HEK293T (cell line): Measurements from ENCODE around the gene AOC1.

Experiments
- CTCF ChIA-PET: fragments of 350-600 bp; formaldehyde crosslinking; extraction: SDS; loops from one replicate; lab custom pipeline; 2021; ENCODE audit warnings: antibody characterized with exemption, inconsistent platforms; lab: Yijun Ruan, JAX
- POLR2A ChIA-PET: fragments of 350-600 bp; formaldehyde crosslinking; extraction: SDS; loops from one replicate; lab custom pipeline; 2020; ENCODE audit warnings: antibody characterized with exemption, inconsistent platforms; lab: Yijun Ruan, JAX
- DNase-seq: peaks from one replicate; pipeline ENCODE4 v3.0.0; 2012; ENCODE audit warnings: mixed read lengths; ENCODE audit errors: extremely low spot score
- ARNT ChIP-seq: fragments of 450-650 bp; IDR thresholded peaks from 2 replicates; pipeline ENCODE4 v1.6.1; 2017; ENCODE audit warnings: mild to moderate bottlenecking
- BHLHE40 ChIP-seq: fragments of 450-650 bp; IDR thresholded peaks from 2 replicates; pipeline ENCODE4 v1.6.1; 2016; ENCODE audit warnings: mild to moderate bottlenecking, moderate library complexity, borderline replicate concordance
- CTBP1 ChIP-seq: fragments of 450-650 bp; IDR thresholded peaks from 2 replicates; pipeline ENCODE4 v1.6.1; 2016; ENCODE audit warnings: borderline replicate concordance
- ELF4 ChIP-seq: fragments of 450-650 bp; IDR thresholded peaks from 2 replicates; pipeline ENCODE4 v1.6.1; 2017; ENCODE audit warnings: antibody characterized with exemption
- FOXA1 ChIP-seq: fragments of 450-650 bp; IDR thresholded peaks from 2 replicates; pipeline ENCODE4 v1.6.1; 2016; ENCODE audit warnings: mild to moderate bottlenecking
- FOXK2 ChIP-seq: fragments of 450-650 bp; IDR thresholded peaks from 2 replicates; pipeline ENCODE4 v1.6.1; 2016; ENCODE audit warnings: mild to moderate bottlenecking
- FOXM1 ChIP-seq: fragments of 450-650 bp; IDR thresholded peaks from 2 replicates; pipeline ENCODE4 v1.6.1; 2017; ENCODE audit warnings: mild to moderate bottlenecking, borderline replicate concordance
- HDGF ChIP-seq: fragments of 450-650 bp; IDR thresholded peaks from 2 replicates; pipeline ENCODE4 v1.6.1; 2017; ENCODE audit warnings: antibody characterized with exemption, borderline replicate concordance
- L3MBTL2 ChIP-seq: fragments of 450-650 bp; conservative IDR thresholded peaks from 2 replicates; pipeline ENCODE4 v1.6.1; 2016; ENCODE audit warnings: mild to moderate bottlenecking
- LEF1 ChIP-seq: fragments of 450-650 bp; IDR thresholded peaks from 2 replicates; pipeline ENCODE4 v1.6.1; 2017; ENCODE audit warnings: mild to moderate bottlenecking, borderline replicate concordance
- NFRKB ChIP-seq: fragments of 450-650 bp; IDR thresholded peaks from 2 replicates; pipeline ENCODE4 v1.6.1; 2016; ENCODE audit warnings: mild to moderate bottlenecking, moderate library complexity
- PKNOX1 ChIP-seq: fragments of 450-650 bp; IDR thresholded peaks from 2 replicates; pipeline ENCODE4 v1.6.1; 2016
- SP1 ChIP-seq: fragments of 450-650 bp; IDR thresholded peaks from 2 replicates; pipeline ENCODE4 v1.6.1; 2017
- SUZ12 ChIP-seq: fragments of 450-650 bp; IDR thresholded peaks from 2 replicates; pipeline ENCODE4 v1.6.1; 2016; ENCODE audit warnings: mild to moderate bottlenecking
- TARDBP ChIP-seq: fragments of 450-650 bp; IDR thresholded peaks from 2 replicates; pipeline ENCODE4 v1.6.1; 2016
- ZNF384 ChIP-seq: fragments of 450-650 bp; IDR thresholded peaks from 2 replicates; pipeline ENCODE4 v1.6.1; 2016

AOC1 gene

GRCh38 chr7:150845421-150845861 is 6.9 kb upstream of the AOC1 start:
- ChIA-PET POLR2A (no interaction called here), CTCF (no interaction called here)
- TF ChIP-seq FOXM1 = no peak
- no peak for TF ChIP-seq CTBP1
- TF ChIP-seq LEF1 = no peak
- TF ChIP-seq ZNF384 = no peak
- no peak for TF ChIP-seq L3MBTL2
- no peak for TF ChIP-seq BHLHE40
- TF ChIP-seq SUZ12 = no peak
- no peak for TF ChIP-seq NFRKB
- TF ChIP-seq SP1 = no peak
- no peak for TF ChIP-seq PKNOX1
- TF ChIP-seq ELF4 = no peak
- TF ChIP-seq HDGF = no peak
- TF ChIP-seq ARNT = no peak
- TF ChIP-seq FOXA1 = no peak
- no peak for TF ChIP-seq TARDBP
- no peak for TF ChIP-seq FOXK2
- no peak for DNase-seq

GRCh38 chr7:150846291-150847115 is 5.8 kb upstream of the AOC1 start:
- TF ChIP-seq LEF1 = no peak
- no peak for TF ChIP-seq SUZ12
- TF ChIP-seq HDGF = no peak
- TF ChIP-seq FOXM1 = no peak
- no peak for TF ChIP-seq TARDBP
- TF ChIP-seq CTBP1 = no peak
- TF ChIP-seq NFRKB = no peak
- TF ChIP-seq FOXA1 = no peak
- no peak for TF ChIP-seq FOXK2
- TF ChIP-seq ELF4 = no peak
- TF ChIP-seq ZNF384 = no peak
- no peak for TF ChIP-seq L3MBTL2
- POLR2A ChIA-PET = interaction anchor here (0.6 to 1.5 kb wide), 2 partner anchors 15 to 469 kb away, joined by 3 to 4 read pairs; no protein-coding TSS in a partner anchor
- no peak for DNase-seq
- CTCF ChIA-PET = interaction anchor here (1.2 kb wide), 1 partner anchor 28 kb away, joined by 3 read pairs; no protein-coding TSS in a partner anchor

- TF ChIP-seq BHLHE40 (no peak), FOXM1 (no peak), L3MBTL2 (no peak), FOXA1 (no peak), NFRKB (no peak), TARDBP (no peak), PKNOX1 (no peak), CTBP1 (no peak), LEF1 (no peak), FOXK2 (no peak), ELF4 (no peak), HDGF (no peak), ARNT (no peak), ZNF384 (no peak), SUZ12 (no peak)
- POLR2A ChIA-PET = interaction anchor here (0.6 to 1.5 kb wide), 2 partner anchors 16 to 470 kb away, joined by 3 to 4 read pairs; no protein-coding TSS in a partner anchor
- CTCF ChIA-PET = interaction anchor here (1.2 kb wide), 1 partner anchor 29 kb away, joined by 3 read pairs; no protein-coding TSS in a partner anchor
These were observed 4.8 kb upstream of the AOC1 start for GRCh38 chr7:150847536-150847935.

GRCh38 chr7:150848111-150848510 is 4.2 kb upstream of the AOC1 start:
- ChIA-PET CTCF (no interaction called here), POLR2A (interaction anchor here (1.5 kb wide), 1 partner anchor 16 kb away, joined by 4 read pairs; no protein-coding TSS in a partner anchor)
- no peak for TF ChIP-seq FOXM1
- no peak for TF ChIP-seq LEF1
- no peak for TF ChIP-seq CTBP1
- no peak for TF ChIP-seq TARDBP
- TF ChIP-seq FOXA1 = no peak
- no peak for TF ChIP-seq ARNT
- TF ChIP-seq HDGF = no peak
- no peak for TF ChIP-seq PKNOX1
- TF ChIP-seq FOXK2 = no peak
- TF ChIP-seq BHLHE40 = no peak
- no peak for TF ChIP-seq SP1
- TF ChIP-seq ZNF384 = no peak
- TF ChIP-seq NFRKB = no peak
- no peak for TF ChIP-seq SUZ12
- no peak for TF ChIP-seq L3MBTL2
- TF ChIP-seq ELF4 = no peak
- no peak for DNase-seq

More at GRCh38 chr7:150847536-150847935, 4.8 kb upstream of the AOC1 start:
- DNase-seq = no peak

- POLR2A ChIA-PET = no interaction called here
- TF ChIP-seq CTBP1 (no peak), ZNF384 (no peak), FOXM1 (no peak), ELF4 (no peak), FOXK2 (no peak), HDGF (no peak), BHLHE40 (no peak)
- DNase-seq = no peak
- CTCF ChIA-PET = no interaction called here
These were observed 3.7 kb upstream of the AOC1 start for GRCh38 chr7:150848561-150849115.
